HG03108 (cell line): ENCODE results near the gene CD63.

Experiments used
- ATAC-seq: cut with Tn5 transposase; IDR thresholded peaks from one replicate; pipeline ENCODE4 v1.9.1; 2021; ENCODE audit warnings: moderate library complexity; ENCODE audit not compliant: unreplicated experiment

Gene CD63

GRCh38 chr12:55692631-55693322, 36.0 kb downstream of the CD63 start:
- no peak for ATAC-seq

GRCh38 chr12:55688716-55689655, 39.8 kb downstream of the CD63 start:
- no peak for ATAC-seq

GRCh38 chr12:55687746-55688145, 41.1 kb downstream of the CD63 start:
- ATAC-seq, result no peak

GRCh38 chr12:55686366-55687010, 42.3 kb downstream of the CD63 start:
- ATAC-seq, result no peak

GRCh38 chr12:55685671-55686070, 43.1 kb downstream of the CD63 start:
- ATAC-seq, result no peak

- ATAC-seq, result no peak
These were observed 43.9 kb downstream of the CD63 start for GRCh38 chr12:55684761-55685370.

- ATAC-seq, result no peak
These were observed 45.1 kb downstream of the CD63 start for GRCh38 chr12:55683676-55684075.

GRCh38 chr12:55682087-55682796, 46.6 kb downstream of the CD63 start:
- ATAC-seq, result no peak

GRCh38 chr12:55681142-55682077, 47.4 kb downstream of the CD63 start:
- ATAC-seq, result no peak

GRCh38 chr12:55679691-55680090, 49.1 kb downstream of the CD63 start:
- ATAC-seq, result no peak

- ATAC-seq, result no peak
These were observed 52.1 kb downstream of the CD63 start for GRCh38 chr12:55676707-55677106.

- no peak for ATAC-seq
These were observed 53.1 kb downstream of the CD63 start for GRCh38 chr12:55675666-55676065.
